GM23248 (cell line): ENCODE measurements around the gene PLPPR3. TPM values are rescaled to one million over a fixed set of nuclear protein-coding genes. Genes with fewer than 3 reads are reported as not detected.
"Not testable (repeated sequence)": the region's sequence is repeated elsewhere in the genome, so short reads cannot be mapped to it uniquely, and the experiment has no call there.

ENCODE experiments used
- DNase-seq: peaks from one replicate; pipeline ENCODE4 v3.0.0-alpha.2; 2015
- H2AFZ ChIP-seq: fragments of 200-600 bp; sonication (generic); 2 replicates; pipeline ENCODE4 v1.6.1; 2016; ENCODE audit warnings: antibody characterized with exemption
- H3F3A ChIP-seq: fragments of 200-600 bp; sonication (generic); 2 replicates; pipeline ENCODE4 v1.6.1; 2016; ENCODE audit warnings: mild to moderate bottlenecking, antibody characterized with exemption, mixed run types; ENCODE audit not compliant: insufficient read depth
- H3K27ac ChIP-seq: fragments of 200-600 bp; sonication (generic); 2 replicates; pipeline ENCODE4 v1.5.1; 2016; ENCODE audit warnings: mild to moderate bottlenecking
- H3K27me3 ChIP-seq: fragments of 200-600 bp; sonication (generic); replicated peaks from 2 replicates; pipeline ENCODE4 v1.6.1; 2016; ENCODE audit warnings: mild to moderate bottlenecking; ENCODE audit not compliant: insufficient read depth
- H3K36me3 ChIP-seq: fragments of 200-600 bp; sonication (generic); 2 replicates; pipeline ENCODE4 v1.6.1; 2016; ENCODE audit warnings: low read depth, mild to moderate bottlenecking
- H3K4me1 ChIP-seq: fragments of 200-600 bp; sonication (generic); 2 replicates; pipeline ENCODE4 v1.6.1; 2016; ENCODE audit warnings: mild to moderate bottlenecking; ENCODE audit not compliant: insufficient read depth
- H3K4me2 ChIP-seq: fragments of 200-600 bp; sonication (generic); one replicate; pipeline ENCODE4 v1.6.1; 2016; ENCODE audit warnings: mild to moderate bottlenecking; ENCODE audit not compliant: unreplicated experiment
- H3K4me3 ChIP-seq: fragments of 200-600 bp; sonication (generic); 2 replicates; pipeline ENCODE4 v1.5.1; 2016; ENCODE audit warnings: mild to moderate bottlenecking
- H3K79me2 ChIP-seq: fragments of 200-600 bp; sonication (generic); 2 replicates; pipeline ENCODE4 v1.6.1; 2016; ENCODE audit warnings: mild to moderate bottlenecking; ENCODE audit not compliant: insufficient read depth
- H3K9ac ChIP-seq: fragments of 200-600 bp; sonication (generic); 2 replicates; pipeline ENCODE4 v1.6.1; 2016; ENCODE audit warnings: mild to moderate bottlenecking
- H3K9me2 ChIP-seq: fragments of 200-600 bp; sonication (generic); 2 replicates; pipeline ENCODE4 v1.6.1; 2016; ENCODE audit warnings: mixed run types, mild to moderate bottlenecking, moderate library complexity; ENCODE audit not compliant: insufficient read depth
- H3K9me3 ChIP-seq: fragments of 200-600 bp; sonication (generic); one replicate; pipeline ENCODE4 v1.6.1; 2017; ENCODE audit warnings: low read depth
- H4K20me1 ChIP-seq: fragments of 200-600 bp; sonication (generic); 2 replicates; pipeline ENCODE4 v1.6.0; 2016; ENCODE audit not compliant: insufficient read depth
- EZH2 ChIP-seq: fragments of 200-600 bp; sonication (generic); IDR thresholded peaks from 2 replicates; pipeline ENCODE4 v1.6.1; 2018; ENCODE audit warnings: antibody characterized with exemption, mild to moderate bottlenecking; ENCODE audit not compliant: insufficient read depth, poor library complexity, severe bottlenecking
- EZH2phosphoT487 ChIP-seq: fragments of 200-600 bp; sonication (generic); IDR thresholded peaks from 2 replicates; pipeline ENCODE4 v1.6.1; 2018; ENCODE audit warnings: antibody characterized with exemption, moderate library complexity, mild to moderate bottlenecking, low read depth; ENCODE audit not compliant: insufficient read depth
- WGBS, 2 experiments: methylation state at CpG; one replicate each; pipeline ENCODE4 v1.1.6; 2015 to 2017; ENCODE audit warnings: low lambda C conversion rate in 2 of 2, low coverage in 1 of 2; ENCODE audit errors: missing lambda C conversion rate in 2 of 2; 5-methylcytosine and 5-hydroxymethylcytosine counted together
- in situ Hi-C: fragments of 300-500 bp; cut with MboI; formaldehyde crosslinking; loops from 2 replicates; pipeline ENCODE4 v1.15.0; 2020
- polyA plus RNA-seq: library from polyadenylated mRNA; unstranded; fragments of >200 nt; fragmentation: Nextera tagmentation; extraction: Ambion mirVana; gene quantifications from 2 replicates; pipeline ENCODE4 v1.2.1, GENCODE V29; 2016
- total RNA-seq: library from RNA; depleted of rRNA; stranded (reverse); fragments of >200 nt; shearing (Covaris generic); gene quantifications from 2 replicates; pipeline ENCODE4 v1.2.3, GENCODE V29; 2014

Gene PLPPR3
- total and polyA plus RNA-seq, 2 experiments from 2014 or later, result 0.32 TPM; not detected in 1

- no peak within 1 kb of the TSS for H3K4me3 ChIP-seq
- no peaks in the 10 kb centered on the region for H3K79me2 ChIP-seq
- no peak within 1 kb of the TSS for H3K9ac ChIP-seq
- H3K27ac ChIP-seq, result no peak within 1 kb of the TSS
- no peak within 1 kb of the TSS for H3K4me2 ChIP-seq
- TF ChIP-seq EZH2 (no peak), EZH2phosphoT487 (no peak)
- no peaks in the 10 kb centered on the region for H3K9me3 ChIP-seq
- 79 to 82% methylated on average over 35 to 55 of the region's 55 CpGs for WGBS, 2 experiments
- H3K27me3 ChIP-seq, result peaks cover 11% of the 10 kb centered on the region
- no peaks in the 10 kb centered on the region for H4K20me1 ChIP-seq
- H3K9me2 ChIP-seq, result no peaks in the 10 kb centered on the region
- 0 out of 2 replicates have a peak, but pooled peaks cover 4% of the 10 kb centered on the region for H3K4me1 ChIP-seq
- no peak within 1 kb of the TSS for H2AFZ ChIP-seq
- in situ Hi-C loops, result no loop called here
- H3F3A ChIP-seq, result 0 out of 2 replicates have a peak, but pooled peaks cover 3% of the 10 kb centered on the region
- DNase-seq, result no peak
- H3K36me3 ChIP-seq, result no peaks in the 10 kb centered on the region
Measured at GRCh38 chr19:852136-853013, 30.6 kb upstream of the PLPPR3 start, which contains the start of gene ELANE. Gene ELANE, plus strand, starts transcription at chr19:852303. Its CDS starts 26 bp downstream, at chr19:852329.

GRCh38 chr19:850979-851335 lies 29.2 kb upstream of the PLPPR3 start:
- peaks cover 23% of the 10 kb centered on the region for H3K27me3 ChIP-seq
- 0 out of 2 replicates have a peak, but pooled peaks cover 4% of the 10 kb centered on the region for H3K4me1 ChIP-seq
- no peaks in the 10 kb centered on the region for H3K36me3 ChIP-seq
- no peaks in the 10 kb centered on the region for H4K20me1 ChIP-seq
- no peaks in the 10 kb centered on the region for H3K79me2 ChIP-seq
- H3F3A ChIP-seq, result 0 out of 2 replicates have a peak, but pooled peaks cover 3% of the 10 kb centered on the region
- H3K4me3 ChIP-seq, result peak overlapping the region; percentile 44
- H2AFZ ChIP-seq, result peak overlapping the region; percentile 86
- TF ChIP-seq EZH2, result no peak
- TF ChIP-seq EZH2phosphoT487, result no peak
- 27 to 35% methylated on average over 12 to 13 of the region's 13 CpGs for WGBS, 2 experiments
- peak overlapping the region; percentile 75 for H3K9ac ChIP-seq
- in situ Hi-C loops, result no loop called here
- DNase-seq, result no peak
- H3K9me3 ChIP-seq, result no peaks in the 10 kb centered on the region
- no peaks in the 10 kb centered on the region for H3K9me2 ChIP-seq
- H3K4me2 ChIP-seq, result peak overlapping the region; percentile 69
- H3K27ac ChIP-seq, result peak overlapping the region; percentile 66

- TF ChIP-seq EZH2phosphoT487 (no peak), EZH2 (no peak)
- Histone ChIP-seq H4K20me1 (no peaks in the 10 kb centered on the region), H3K9ac (peak overlapping the region; percentile 75), H3K27ac (peak overlapping the region; percentile 66), H3F3A (0 out of 2 replicates have a peak, but pooled peaks cover 3% of the 10 kb centered on the region), H3K4me2 (peak overlapping the region; percentile 69), H2AFZ (peak overlapping the region; percentile 86), H3K4me3 (peak overlapping the region; percentile 44), H3K9me2 (no peaks in the 10 kb centered on the region), H3K79me2 (no peaks in the 10 kb centered on the region), H3K36me3 (no peaks in the 10 kb centered on the region), H3K4me1 (0 out of 2 replicates have a peak, but pooled peaks cover 4% of the 10 kb centered on the region), H3K9me3 (no peaks in the 10 kb centered on the region), H3K27me3 (peaks cover 23% of the 10 kb centered on the region)
- WGBS, 2 experiments, result 10 to 16% methylated on average over 22 to 28 of the region's 28 CpGs
- DNase-seq, result peak; percentile 91
- in situ Hi-C loops, result no loop called here
Measured at GRCh38 chr19:850221-850978, 28.6 kb upstream of the PLPPR3 start.

GRCh38 chr19:849195-849594 lies 27.4 kb upstream of the PLPPR3 start:
- H3K36me3 ChIP-seq, H3K4me1 ChIP-seq, H3K9ac ChIP-seq, H3K79me2 ChIP-seq, H3K9me3 ChIP-seq, H4K20me1 ChIP-seq, H3K4me2 ChIP-seq, DNase-seq, H2AFZ ChIP-seq, H3F3A ChIP-seq, H3K9me2 ChIP-seq, H3K4me3 ChIP-seq, H3K27ac ChIP-seq, in situ Hi-C loops: not testable (repeated sequence)
- peaks cover 34% of the 10 kb centered on the region for H3K27me3 ChIP-seq
- 61 to 62% methylated on average over 8 of the region's 8 CpGs for WGBS, 2 experiments
